HepG2 (cell line): ENCODE measurements around the gene NEURL4. TPM values are rescaled to one million over a fixed set of nuclear protein-coding genes. Genes with fewer than 3 reads are reported as not detected.
A peak's percentile ranks its signal among the peaks of the same experiment; 100 is the strongest.

Experiments used
- BRD4 ChIP-seq: sonication (generic); formaldehyde crosslinking; IDR thresholded peaks from 2 replicates; pipeline ENCODE4 v1.4.0; 2020; ENCODE audit warnings: missing genetic modification reagents
- CCDC6 ChIP-seq: sonication (generic); formaldehyde crosslinking; IDR thresholded peaks from 2 replicates; pipeline ENCODE4 v1.8.1; 2022; ENCODE audit warnings: mild to moderate bottlenecking, missing genetic modification reagents, moderate library complexity
- DNMT3B ChIP-seq: conservative IDR thresholded peaks from 2 replicates; pipeline ENCODE4 v1.6.1; 2016; ENCODE audit warnings: missing biosample characterization, control low read depth
- FOXK2 ChIP-seq: fragments of 450-650 bp; IDR thresholded peaks from 2 replicates; pipeline ENCODE4 v1.6.1; 2016
- GABPB1 ChIP-seq: IDR thresholded peaks from 2 replicates; pipeline ENCODE4 v1.6.1; 2016; ENCODE audit warnings: mild to moderate bottlenecking, missing genetic modification reagents, moderate library complexity, missing compliant biosample characterization
- GZF1 ChIP-seq: sonication (generic); formaldehyde crosslinking; IDR thresholded peaks from 2 replicates; pipeline ENCODE4 v1.5.1; 2020; ENCODE audit warnings: mild to moderate bottlenecking, missing genetic modification reagents
- HOXA9 ChIP-seq: sonication (generic); formaldehyde crosslinking; IDR thresholded peaks from 2 replicates; pipeline ENCODE4 v1.8.1; 2022; ENCODE audit warnings: missing genetic modification reagents, mild to moderate bottlenecking, moderate library complexity, borderline replicate concordance
- JUNB ChIP-seq: sonication (generic); formaldehyde crosslinking; IDR thresholded peaks from 2 replicates; pipeline ENCODE4 v1.8.0; 2022; ENCODE audit warnings: missing genetic modification reagents, mild to moderate bottlenecking, borderline replicate concordance
- KAT2B ChIP-seq: fragments of 150-350 bp; IDR thresholded peaks from 2 replicates; pipeline ENCODE4 v1.6.1; 2014; ENCODE audit warnings: low read depth, low read length, borderline replicate concordance
- KDM4B ChIP-seq: sonication (generic); formaldehyde crosslinking; IDR thresholded peaks from 2 replicates; pipeline ENCODE4 v1.4.0; 2020; ENCODE audit warnings: missing genetic modification reagents
- MIER2 ChIP-seq: IDR thresholded peaks from 2 replicates; pipeline ENCODE4 v1.6.1; 2016; ENCODE audit warnings: missing biosample characterization, missing genetic modification reagents
- NCOA2 ChIP-seq: sonication (generic); formaldehyde crosslinking; IDR thresholded peaks from 2 replicates; pipeline ENCODE4 v1.8.0; 2022; ENCODE audit warnings: inconsistent platforms
- PHF21A ChIP-seq: sonication (generic); formaldehyde crosslinking; IDR thresholded peaks from 2 replicates; pipeline ENCODE4 v1.5.0; 2020; ENCODE audit warnings: mild to moderate bottlenecking, missing genetic modification reagents
- SALL2 ChIP-seq: sonication (generic); formaldehyde crosslinking; IDR thresholded peaks from 2 replicates; pipeline ENCODE4 v1.8.1; 2023; ENCODE audit warnings: mild to moderate bottlenecking, missing genetic modification reagents, inconsistent platforms
- TAF1 ChIP-seq: sonication (generic); formaldehyde crosslinking; IDR thresholded peaks from 2 replicates; pipeline ENCODE4 v1.4.0; 2020; ENCODE audit warnings: missing genetic modification reagents
- ZBTB38 ChIP-seq: sonication (generic); formaldehyde crosslinking; IDR thresholded peaks from 2 replicates; pipeline ENCODE4 v1.5.1; 2020; ENCODE audit warnings: mild to moderate bottlenecking, missing genetic modification reagents
- ZFP90 ChIP-seq: sonication (generic); formaldehyde crosslinking; IDR thresholded peaks from 2 replicates; pipeline ENCODE4 v1.8.0; 2022; ENCODE audit warnings: missing genetic modification reagents, mild to moderate bottlenecking, inconsistent platforms, borderline replicate concordance
- ZKSCAN8 ChIP-seq: IDR thresholded peaks from 2 replicates; pipeline ENCODE4 v1.6.1; 2016; ENCODE audit warnings: borderline replicate concordance, missing genetic modification reagents, missing compliant biosample characterization
- ZMAT3 ChIP-seq: sonication (generic); formaldehyde crosslinking; conservative IDR thresholded peaks from 2 replicates; pipeline ENCODE4 v1.7.0; 2021; ENCODE audit warnings: missing genetic modification reagents
- ZNF124 ChIP-seq: sonication (generic); formaldehyde crosslinking; IDR thresholded peaks from 2 replicates; pipeline ENCODE4 v1.4.0; 2020; ENCODE audit warnings: missing genetic modification reagents
- ZNF225 ChIP-seq: sonication (generic); formaldehyde crosslinking; IDR thresholded peaks from 2 replicates; pipeline ENCODE4 v1.4.0; 2020; ENCODE audit warnings: mild to moderate bottlenecking, missing genetic modification reagents
- ZNF276 ChIP-seq: sonication (generic); formaldehyde crosslinking; IDR thresholded peaks from 2 replicates; pipeline ENCODE4 v1.4.0; 2020; ENCODE audit warnings: mild to moderate bottlenecking, low read depth, missing genetic modification reagents
- ZNF501 ChIP-seq: sonication (generic); formaldehyde crosslinking; IDR thresholded peaks from 2 replicates; pipeline ENCODE4 v1.5.1; 2020; ENCODE audit warnings: mild to moderate bottlenecking, moderate library complexity, missing genetic modification reagents
- ZNF607 ChIP-seq: sonication (generic); formaldehyde crosslinking; IDR thresholded peaks from 2 replicates; pipeline ENCODE4 v1.5.1; 2020; ENCODE audit warnings: missing genetic modification reagents, mild to moderate bottlenecking, borderline replicate concordance
- polyA plus RNA-seq, 8 experiments: library from polyadenylated mRNA; depleted of rRNA in 3 of 8; stranded (reverse) in 7 of 8; unstranded in 1 of 8; fragments of >200 nt; fragmentation: Illumina TruSeq in 4 of 8; extraction: Trizol in 4 of 8; gene quantifications; 2 replicates each; pipeline versions ENCODE4 v1.2.1 to v1.2.3, GENCODE V29; 2011 to 2016; ENCODE audit warnings: low read depth in 4 of 8, missing spikeins in 1 of 8, mixed read lengths in 1 of 8; ENCODE audit not compliant: insufficient read depth in 1 of 8
- total RNA-seq, 5 experiments: library from RNA; depleted of rRNA; stranded (reverse); fragments of >200 nt; fragmentation: Illumina TruSeq; extraction: Trizol; gene quantifications; 2 replicates each; pipeline ENCODE4 v1.2.3, GENCODE V29; 2016; ENCODE audit warnings: low read depth in 1 of 5
- TF ChIP-seq, protein P1 (sequence below): sonication (generic); formaldehyde crosslinking; IDR thresholded peaks from 2 replicates; pipeline ENCODE4 v1.4.0; 2020; ENCODE audit warnings: missing genetic modification reagents
- TF ChIP-seq, protein P2 (sequence below): sonication (generic); formaldehyde crosslinking; conservative IDR thresholded peaks from 2 replicates; pipeline ENCODE4 v1.4.0; 2020; ENCODE audit warnings: missing genetic modification reagents

The NEURL4 gene
- total and polyA plus RNA-seq, 2 of the 13 experiments (the other 11 are each of a cell fraction or from before 2014, with no cell fraction given), result 14.8 to 15.7 TPM

DNA sequence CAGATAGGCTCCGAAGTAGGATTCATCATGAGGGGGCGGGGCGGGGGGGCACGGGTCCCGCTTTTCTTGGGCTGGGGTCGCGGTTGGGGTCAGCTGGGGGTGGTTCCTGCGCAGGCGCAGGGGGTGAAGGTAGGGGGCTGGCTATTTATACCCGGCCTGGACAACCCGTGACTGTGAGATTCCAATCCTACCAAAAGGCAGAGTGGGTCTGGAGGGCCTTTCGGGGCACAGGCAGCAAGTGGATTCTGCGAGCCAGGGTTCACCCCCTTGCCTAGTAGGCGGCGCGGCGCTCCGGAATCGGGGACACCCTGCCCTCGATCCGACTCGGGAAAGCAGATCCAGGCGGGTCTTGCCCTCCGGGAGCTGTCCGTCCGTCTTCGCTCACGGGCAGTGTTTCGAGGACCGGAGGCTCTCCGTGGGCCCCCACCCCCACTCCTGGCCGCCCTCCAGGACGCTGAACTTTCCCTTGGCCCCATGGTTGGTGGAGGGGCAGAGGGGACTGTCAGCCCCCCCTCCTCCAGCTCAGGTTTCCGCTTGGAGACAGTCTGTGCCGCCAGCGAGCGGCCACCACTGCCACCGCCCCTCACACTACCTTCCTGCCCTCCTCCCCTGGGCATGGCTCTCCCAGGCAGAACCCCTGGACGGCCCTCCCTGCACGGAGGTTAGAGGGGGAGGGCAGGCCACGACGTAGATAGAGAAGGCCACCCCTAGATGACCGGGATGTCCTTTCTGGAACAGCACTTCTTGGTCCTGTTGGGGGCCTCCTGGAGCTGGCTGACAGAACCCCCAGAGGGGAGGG lies 47.0 kb downstream of the NEURL4 start (continued):
- no peak for TF ChIP-seq BRD4 (CRISPR knock-in tag)
- no peak for TF ChIP-seq ZNF607 (CRISPR knock-in tag)
- TF ChIP-seq DNMT3B (CRISPR knock-in tag), result no peak
- no peak for TF ChIP-seq MIER2 (CRISPR knock-in tag)
- TF ChIP-seq FOXK2, result no peak
- TF ChIP-seq ZNF124 (CRISPR knock-in tag), result no peak
- TF ChIP-seq ZNF501 (CRISPR knock-in tag), result no peak
- no peak for TF ChIP-seq ZNF225 (CRISPR knock-in tag)
- TF ChIP-seq CCDC6 (CRISPR knock-in tag), result no peak
- no peak for TF ChIP-seq ZNF276
- TF ChIP-seq KAT2B, result no peak
- no peak for TF ChIP-seq JUNB (CRISPR knock-in tag)
- no peak for TF ChIP-seq GZF1 (CRISPR knock-in tag)
- no peak; the same call in 1 of the 2 replicates for TF ChIP-seq TAF1 (CRISPR knock-in tag)
- TF ChIP-seq, protein P1, sequence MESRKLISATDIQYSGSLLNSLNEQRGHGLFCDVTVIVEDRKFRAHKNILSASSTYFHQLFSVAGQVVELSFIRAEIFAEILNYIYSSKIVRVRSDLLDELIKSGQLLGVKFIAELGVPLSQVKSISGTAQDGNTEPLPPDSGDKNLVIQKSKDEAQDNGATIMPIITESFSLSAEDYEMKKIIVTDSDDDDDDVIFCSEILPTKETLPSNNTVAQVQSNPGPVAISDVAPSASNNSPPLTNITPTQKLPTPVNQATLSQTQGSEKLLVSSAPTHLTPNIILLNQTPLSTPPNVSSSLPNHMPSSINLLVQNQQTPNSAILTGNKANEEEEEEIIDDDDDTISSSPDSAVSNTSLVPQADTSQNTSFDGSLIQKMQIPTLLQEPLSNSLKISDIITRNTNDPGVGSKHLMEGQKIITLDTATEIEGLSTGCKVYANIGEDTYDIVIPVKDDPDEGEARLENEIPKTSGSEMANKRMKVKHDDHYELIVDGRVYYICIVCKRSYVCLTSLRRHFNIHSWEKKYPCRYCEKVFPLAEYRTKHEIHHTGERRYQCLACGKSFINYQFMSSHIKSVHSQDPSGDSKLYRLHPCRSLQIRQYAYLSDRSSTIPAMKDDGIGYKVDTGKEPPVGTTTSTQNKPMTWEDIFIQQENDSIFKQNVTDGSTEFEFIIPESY (CRISPR knock-in tag), result no peak
- TF ChIP-seq ZBTB38, result 0 out of 2 replicates have a peak, but pooled peaks have one; percentile 20
- TF ChIP-seq PHF21A, result no peak
- TF ChIP-seq HOXA9 (CRISPR knock-in tag), result no peak
- TF ChIP-seq GABPB1 (CRISPR knock-in tag), result peak; percentile 64
- 0 out of 2 replicates have a peak, but pooled peaks have one; percentile 37 for TF ChIP-seq ZMAT3
- 0 out of 2 replicates have a peak, but pooled peaks have one; percentile 56 for TF ChIP-seq ZFP90 (CRISPR knock-in tag)
- TF ChIP-seq KDM4B (CRISPR knock-in tag), result no peak
- TF ChIP-seq, protein P2, sequence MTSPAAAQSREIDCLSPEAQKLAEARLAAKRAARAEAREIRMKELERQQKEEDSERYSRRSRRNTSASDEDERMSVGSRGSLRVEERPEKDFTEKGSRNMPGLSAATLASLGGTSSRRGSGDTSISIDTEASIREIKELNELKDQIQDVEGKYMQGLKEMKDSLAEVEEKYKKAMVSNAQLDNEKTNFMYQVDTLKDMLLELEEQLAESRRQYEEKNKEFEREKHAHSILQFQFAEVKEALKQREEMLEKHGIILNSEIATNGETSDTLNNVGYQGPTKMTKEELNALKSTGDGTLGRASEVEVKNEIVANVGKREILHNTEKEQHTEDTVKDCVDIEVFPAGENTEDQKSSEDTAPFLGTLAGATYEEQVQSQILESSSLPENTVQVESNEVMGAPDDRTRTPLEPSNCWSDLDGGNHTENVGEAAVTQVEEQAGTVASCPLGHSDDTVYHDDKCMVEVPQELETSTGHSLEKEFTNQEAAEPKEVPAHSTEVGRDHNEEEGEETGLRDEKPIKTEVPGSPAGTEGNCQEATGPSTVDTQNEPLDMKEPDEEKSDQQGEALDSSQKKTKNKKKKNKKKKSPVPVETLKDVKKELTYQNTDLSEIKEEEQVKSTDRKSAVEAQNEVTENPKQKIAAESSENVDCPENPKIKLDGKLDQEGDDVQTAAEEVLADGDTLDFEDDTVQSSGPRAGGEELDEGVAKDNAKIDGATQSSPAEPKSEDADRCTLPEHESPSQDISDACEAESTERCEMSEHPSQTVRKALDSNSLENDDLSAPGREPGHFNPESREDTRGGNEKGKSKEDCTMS (CRISPR knock-in tag), result no peak
- TF ChIP-seq NCOA2 (CRISPR knock-in tag), result 0 out of 2 replicates have a peak, but pooled peaks have one; percentile 13
- TF ChIP-seq ZKSCAN8 (CRISPR knock-in tag), result no peak
- 0 out of 2 replicates have a peak, but pooled peaks have one; percentile 36 for TF ChIP-seq SALL2
